Measurements from ENCODE around the gene LGALS8.

LGALS8 gene

DNA sequence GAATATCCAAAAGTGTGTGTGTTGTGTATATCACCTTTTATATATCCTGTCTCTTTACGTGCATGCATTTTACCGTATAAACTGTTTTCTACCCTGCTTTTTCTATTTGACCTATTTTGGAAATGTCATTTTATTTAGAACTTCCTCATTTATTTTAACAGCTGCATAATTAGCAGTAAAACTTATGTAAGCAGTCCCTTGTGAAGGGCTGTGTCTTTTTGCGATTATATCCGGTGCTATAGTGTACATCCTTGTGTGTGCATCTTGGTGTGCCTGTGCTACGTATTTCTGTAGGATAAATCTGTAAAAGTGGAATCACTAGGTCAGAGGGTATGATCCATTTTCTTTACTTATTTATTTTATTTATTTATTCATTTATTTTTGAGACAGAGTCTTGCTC is 7.2 kb downstream of the LGALS8 start:
- DNase-seq (ENCODE audit: low spot score): no peak
- no peak overlapping the region for H3K4me3 ChIP-seq
- TF ChIP-seq, protein P1, sequence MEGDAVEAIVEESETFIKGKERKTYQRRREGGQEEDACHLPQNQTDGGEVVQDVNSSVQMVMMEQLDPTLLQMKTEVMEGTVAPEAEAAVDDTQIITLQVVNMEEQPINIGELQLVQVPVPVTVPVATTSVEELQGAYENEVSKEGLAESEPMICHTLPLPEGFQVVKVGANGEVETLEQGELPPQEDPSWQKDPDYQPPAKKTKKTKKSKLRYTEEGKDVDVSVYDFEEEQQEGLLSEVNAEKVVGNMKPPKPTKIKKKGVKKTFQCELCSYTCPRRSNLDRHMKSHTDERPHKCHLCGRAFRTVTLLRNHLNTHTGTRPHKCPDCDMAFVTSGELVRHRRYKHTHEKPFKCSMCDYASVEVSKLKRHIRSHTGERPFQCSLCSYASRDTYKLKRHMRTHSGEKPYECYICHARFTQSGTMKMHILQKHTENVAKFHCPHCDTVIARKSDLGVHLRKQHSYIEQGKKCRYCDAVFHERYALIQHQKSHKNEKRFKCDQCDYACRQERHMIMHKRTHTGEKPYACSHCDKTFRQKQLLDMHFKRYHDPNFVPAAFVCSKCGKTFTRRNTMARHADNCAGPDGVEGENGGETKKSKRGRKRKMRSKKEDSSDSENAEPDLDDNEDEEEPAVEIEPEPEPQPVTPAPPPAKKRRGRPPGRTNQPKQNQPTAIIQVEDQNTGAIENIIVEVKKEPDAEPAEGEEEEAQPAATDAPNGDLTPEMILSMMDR (IDR thresholded peaks at IDR 0.05): no peak
- no peak overlapping the region for H3K27ac ChIP-seq

DNA sequence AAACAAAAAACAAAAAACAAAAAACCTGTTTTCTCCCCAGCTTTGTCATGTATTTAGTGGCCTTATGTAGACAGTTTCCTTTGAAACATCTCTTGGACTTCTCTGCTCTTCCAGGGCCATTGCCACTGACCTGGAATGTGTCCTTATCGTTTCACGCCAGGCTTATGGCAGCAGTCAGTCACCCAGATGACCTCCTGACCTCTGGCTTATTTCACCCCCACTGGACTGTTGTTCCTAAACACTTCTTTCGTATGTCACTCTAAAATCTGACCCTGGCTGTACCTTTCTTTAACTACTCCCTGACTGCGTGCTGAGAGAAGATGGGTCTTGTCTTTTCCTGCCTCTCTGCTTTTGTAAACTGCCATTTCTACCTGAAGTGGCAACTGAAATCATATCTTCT is 9.1 kb downstream of the LGALS8 start:
- no peak for DNase-seq (ENCODE audit: low spot score)
- Histone ChIP-seq H3K27ac (no peak overlapping the region), H3K4me3 (no peak overlapping the region)
- TF ChIP-seq, protein P1 (IDR thresholded peaks at IDR 0.05): no peak

DNA sequence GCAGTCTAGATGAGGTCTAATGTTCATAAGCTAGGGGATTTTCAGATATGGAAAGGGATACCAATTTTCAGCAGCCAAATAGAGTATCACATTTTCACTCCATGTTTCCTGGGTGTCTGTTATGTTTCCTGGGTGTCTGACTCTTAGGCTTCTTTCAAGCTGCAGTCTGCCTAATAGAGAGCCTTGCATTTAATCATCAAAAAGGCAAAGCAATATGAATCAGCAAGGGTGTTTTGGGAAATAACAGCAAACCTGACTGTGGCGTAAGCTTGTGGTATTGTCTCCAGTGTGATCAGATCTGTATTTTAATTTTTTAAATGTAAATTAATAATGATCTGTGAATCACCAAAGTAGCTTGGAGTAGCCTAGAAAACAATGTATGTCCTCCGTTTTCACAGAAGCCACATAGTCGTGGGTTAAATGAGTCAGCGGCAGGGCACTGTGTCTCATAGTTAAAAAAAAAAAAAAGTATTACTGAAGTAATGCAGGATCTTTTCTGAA is 10.4 kb downstream of the LGALS8 start:
- DNase-seq (ENCODE audit: low spot score): no peak
- H3K27ac ChIP-seq: no peak overlapping the region
- H3K4me3 ChIP-seq: no peak overlapping the region
- TF ChIP-seq, protein P1 (IDR thresholded peaks at IDR 0.05): no peak

DNA sequence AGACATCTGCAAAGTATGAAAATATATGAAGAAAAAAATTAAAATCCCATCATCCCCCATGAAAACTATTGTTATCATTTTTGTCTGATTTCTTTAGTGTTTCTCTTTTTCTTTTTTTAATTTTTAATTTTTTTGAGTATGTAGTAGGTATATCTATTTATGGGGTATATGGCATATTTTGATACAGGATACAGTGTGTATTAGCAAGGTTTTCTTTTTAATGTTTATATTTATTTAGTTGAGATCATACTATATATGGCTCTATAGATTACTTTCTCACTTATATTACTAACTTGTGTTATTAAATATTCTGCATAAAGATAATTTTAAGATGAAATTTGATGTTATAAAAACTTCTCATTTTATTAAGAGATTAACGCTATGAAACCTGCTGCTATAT is 11.4 kb downstream of the LGALS8 start:
- no peak for DNase-seq (ENCODE audit: low spot score)
- H3K4me3 ChIP-seq: no peak overlapping the region
- H3K27ac ChIP-seq: no peak overlapping the region
- TF ChIP-seq, protein P1 (IDR thresholded peaks at IDR 0.05): no peak

DNA sequence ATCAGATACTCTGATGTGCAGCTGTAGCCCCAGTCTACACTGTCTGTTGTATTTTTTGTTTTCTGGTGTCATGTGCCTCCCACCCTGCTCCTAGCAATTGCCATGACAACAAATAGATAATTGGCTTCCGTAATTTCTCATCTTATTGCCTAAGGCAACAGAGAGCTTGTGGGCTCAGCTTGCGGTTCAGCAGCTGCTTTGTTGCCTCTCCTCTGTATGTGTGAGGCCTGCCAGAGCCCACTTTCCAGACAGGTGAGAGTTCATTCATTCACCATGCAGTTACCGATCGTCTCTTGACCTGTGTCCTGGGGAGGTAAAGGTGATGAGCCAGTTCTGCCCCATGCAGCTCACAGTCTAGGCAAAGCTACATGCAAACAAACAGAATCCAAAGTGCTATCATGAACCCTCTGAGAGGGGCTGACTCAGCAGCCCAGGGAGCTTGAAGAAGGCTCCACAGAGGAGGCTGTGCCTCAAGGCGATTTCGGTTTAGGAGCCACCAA is 11.9 kb downstream of the LGALS8 start:
- TF ChIP-seq, protein P1 (IDR thresholded peaks at IDR 0.05): no peak

DNA sequence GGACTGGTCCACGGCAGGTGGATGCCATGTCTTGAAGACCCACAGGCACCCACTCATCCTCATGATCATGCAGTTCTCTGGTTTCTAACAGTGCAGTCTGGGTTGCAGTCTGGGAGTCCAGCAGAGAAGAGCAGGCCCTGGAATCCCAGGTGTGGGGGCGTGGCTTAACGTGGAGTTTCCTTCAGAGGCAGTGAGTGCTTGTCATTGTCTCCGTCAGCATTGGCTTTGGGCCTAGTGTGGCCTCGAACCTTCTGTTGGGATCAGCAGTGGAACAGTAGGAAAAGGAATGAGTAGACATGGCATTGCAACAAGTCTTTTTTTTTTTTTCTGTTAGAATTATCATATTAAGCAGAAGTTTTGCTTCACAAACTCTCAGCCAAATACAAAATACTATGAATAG is 12.8 kb downstream of the LGALS8 start:
- no peak for DNase-seq (ENCODE audit: low spot score)
- TF ChIP-seq, protein P1 (IDR thresholded peaks at IDR 0.05): no peak
- H3K4me3 ChIP-seq: no peak overlapping the region
- H3K27ac ChIP-seq: no peak overlapping the region

More for the DNA sequence above, 11.9 kb downstream of the LGALS8 start:
- Histone ChIP-seq H3K27ac (no peak overlapping the region), H3K4me3 (no peak overlapping the region)
- no peak for DNase-seq (ENCODE audit: low spot score)

DNA sequence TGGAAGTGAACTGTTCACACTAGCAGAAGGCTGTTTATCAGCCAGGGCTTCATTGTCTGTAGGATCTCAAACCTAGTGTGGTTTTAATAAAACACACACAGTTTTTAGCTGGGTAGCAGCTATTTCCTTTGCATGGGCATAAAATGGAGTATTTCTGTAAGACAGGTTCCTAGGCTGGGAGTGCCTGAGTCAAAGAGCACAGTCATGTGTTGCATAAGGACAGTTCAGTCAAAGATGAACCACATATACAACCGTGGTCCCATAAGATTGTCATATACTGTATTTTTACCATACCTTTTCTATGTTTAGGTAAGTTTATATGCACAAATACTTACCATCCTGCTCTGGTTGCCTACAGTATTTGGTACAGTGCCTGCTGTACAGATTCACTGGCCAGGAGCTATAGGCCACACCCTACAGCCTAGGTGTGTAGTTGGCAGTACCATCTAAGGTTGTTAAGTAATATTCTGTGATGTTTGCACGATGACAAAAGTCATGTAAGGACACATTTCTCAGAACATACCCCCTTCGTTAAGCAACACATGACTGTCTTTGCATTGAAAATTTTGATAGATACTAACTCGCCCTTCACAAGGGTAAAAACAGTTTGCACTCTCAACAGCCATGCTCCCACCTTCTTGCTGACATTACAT is 17.2 kb downstream of the LGALS8 start:
- no peak overlapping the region for H3K27ac ChIP-seq

More for the DNA sequence above, 17.2 kb downstream of the LGALS8 start:
- DNase-seq (ENCODE audit: low spot score): no peak
- TF ChIP-seq, protein P1 (IDR thresholded peaks at IDR 0.05): no peak
- no peak overlapping the region for H3K4me3 ChIP-seq

Measured in coronary artery (tissue), 2 donors.